Ovary (tissue), 3 donors: Measurements from ENCODE around the gene RAB37.

Experiments
- EP300 ChIP-seq: sonication (generic); formaldehyde crosslinking; IDR thresholded peaks from one replicate; pipeline ENCODE4 v1.6.1; 2017; ENCODE audit warnings: antibody characterized with exemption
- POLR2A ChIP-seq: fragments of 450-650 bp; IDR thresholded peaks from one replicate; pipeline ENCODE4 v1.6.1; 2017; ENCODE audit warnings: antibody characterized with exemption, mild to moderate bottlenecking, moderate library complexity
- TF ChIP-seq, protein P1 (sequence below), 3 donors: fragments of 450-650 bp in 2 of 3; fragments of 200-600 bp in 1 of 3; IDR thresholded peaks; one replicate each; pipeline versions ENCODE4 v1.5.1 to v1.8.0; 2016 to 2022; ENCODE audit warnings: antibody characterized with exemption in 3 of 3, mild to moderate bottlenecking in 1 of 3
- donor health status: DM: no; HTN: no; CAD: no.

DNA sequence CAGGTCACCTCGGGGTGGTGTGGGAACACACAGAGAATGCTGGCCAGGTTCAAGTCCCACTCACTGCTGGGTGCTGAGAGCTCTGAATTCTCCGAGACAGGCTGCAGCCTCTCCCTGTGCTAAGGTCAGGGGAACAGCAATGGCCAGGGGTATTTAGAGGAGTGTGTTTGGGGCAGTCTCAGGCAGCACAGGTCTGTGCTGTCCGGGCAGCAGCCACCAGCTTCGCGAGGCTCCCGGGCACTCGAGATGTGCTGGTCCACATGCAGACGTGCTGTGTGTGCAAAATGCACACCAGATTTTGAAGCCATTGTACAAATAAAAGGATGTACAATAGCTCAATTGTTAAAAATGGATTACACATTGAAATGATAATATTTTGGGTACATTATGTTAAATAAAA lies 18.5 kb downstream of the RAB37 start:
- TF ChIP-seq POLR2A (no peak), EP300 (no peak)
- TF ChIP-seq, protein P1, sequence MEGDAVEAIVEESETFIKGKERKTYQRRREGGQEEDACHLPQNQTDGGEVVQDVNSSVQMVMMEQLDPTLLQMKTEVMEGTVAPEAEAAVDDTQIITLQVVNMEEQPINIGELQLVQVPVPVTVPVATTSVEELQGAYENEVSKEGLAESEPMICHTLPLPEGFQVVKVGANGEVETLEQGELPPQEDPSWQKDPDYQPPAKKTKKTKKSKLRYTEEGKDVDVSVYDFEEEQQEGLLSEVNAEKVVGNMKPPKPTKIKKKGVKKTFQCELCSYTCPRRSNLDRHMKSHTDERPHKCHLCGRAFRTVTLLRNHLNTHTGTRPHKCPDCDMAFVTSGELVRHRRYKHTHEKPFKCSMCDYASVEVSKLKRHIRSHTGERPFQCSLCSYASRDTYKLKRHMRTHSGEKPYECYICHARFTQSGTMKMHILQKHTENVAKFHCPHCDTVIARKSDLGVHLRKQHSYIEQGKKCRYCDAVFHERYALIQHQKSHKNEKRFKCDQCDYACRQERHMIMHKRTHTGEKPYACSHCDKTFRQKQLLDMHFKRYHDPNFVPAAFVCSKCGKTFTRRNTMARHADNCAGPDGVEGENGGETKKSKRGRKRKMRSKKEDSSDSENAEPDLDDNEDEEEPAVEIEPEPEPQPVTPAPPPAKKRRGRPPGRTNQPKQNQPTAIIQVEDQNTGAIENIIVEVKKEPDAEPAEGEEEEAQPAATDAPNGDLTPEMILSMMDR (IDR thresholded peaks at IDR 0.05) = no peak
